T follicular helper cell (primary cell): ENCODE results near the gene TUT7.

Source experiments
- DNase-seq: peaks from one replicate; pipeline ENCODE4 v3.0.0-alpha.2; 2020; ENCODE audit warnings: low read depth

Gene TUT7

DNA sequence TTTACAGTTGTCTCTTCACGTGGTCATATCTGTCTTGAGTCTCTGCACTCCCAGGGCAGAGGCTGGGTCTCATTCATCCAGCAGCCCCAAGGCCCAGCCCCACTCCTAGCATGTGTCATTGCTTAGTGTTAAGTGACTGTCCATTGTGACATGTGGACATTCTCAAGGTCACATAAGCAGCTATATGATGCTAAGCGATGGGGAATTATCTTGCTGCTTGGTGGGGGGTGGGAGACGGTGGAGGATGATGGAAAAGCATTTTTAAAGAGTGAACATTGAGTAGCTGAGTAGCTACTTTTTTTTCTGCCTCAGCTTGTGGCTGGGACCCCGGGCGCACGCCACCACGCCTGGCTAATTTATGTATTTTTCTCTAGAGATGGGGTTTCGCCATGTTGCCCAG, 94.7 kb downstream of the TUT7 start, which contains the start of gene C9orf153:
Gene C9orf153 (minus strand): TSS at position 101 of the 400 bp plus-strand sequence. CDS start 30,054 bp downstream, outside the sequence.
- DNase-seq, result no peak

GRCh38 chr9:86257391-86257790, 96.8 kb downstream of the TUT7 start:
- DNase-seq, result no peak

- no peak for DNase-seq
These were observed 97.6 kb downstream of the TUT7 start for GRCh38 chr9:86256653-86257052.

GRCh38 chr9:86253577-86253976, 100.6 kb downstream of the TUT7 start:
- DNase-seq, result no peak

- DNase-seq, result no peak
These were observed 101.3 kb downstream of the TUT7 start for GRCh38 chr9:86252870-86253269.

- no peak for DNase-seq
These were observed 104.1 kb downstream of the TUT7 start for GRCh38 chr9:86250123-86250522.

DNA sequence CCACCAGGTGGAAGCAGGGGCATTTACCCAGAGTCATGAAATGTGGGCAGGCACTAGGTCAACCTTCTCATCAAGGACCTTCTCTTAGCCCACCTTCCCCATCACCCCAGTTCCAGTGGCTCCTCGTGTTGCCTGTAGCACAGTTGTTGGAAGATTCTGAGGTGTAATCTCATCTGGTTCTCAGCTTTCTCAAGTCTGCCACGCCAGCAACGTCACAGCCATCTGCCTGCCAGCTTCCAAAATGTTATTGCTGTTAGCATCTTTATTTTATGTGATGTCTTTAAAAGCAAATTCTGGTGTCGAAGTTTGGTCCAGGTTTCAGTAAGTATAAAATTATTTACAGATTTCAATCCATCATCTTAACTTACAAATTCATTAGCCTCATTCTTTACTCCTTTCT, 105.5 kb downstream of the TUT7 start:
- no peak for DNase-seq

DNA sequence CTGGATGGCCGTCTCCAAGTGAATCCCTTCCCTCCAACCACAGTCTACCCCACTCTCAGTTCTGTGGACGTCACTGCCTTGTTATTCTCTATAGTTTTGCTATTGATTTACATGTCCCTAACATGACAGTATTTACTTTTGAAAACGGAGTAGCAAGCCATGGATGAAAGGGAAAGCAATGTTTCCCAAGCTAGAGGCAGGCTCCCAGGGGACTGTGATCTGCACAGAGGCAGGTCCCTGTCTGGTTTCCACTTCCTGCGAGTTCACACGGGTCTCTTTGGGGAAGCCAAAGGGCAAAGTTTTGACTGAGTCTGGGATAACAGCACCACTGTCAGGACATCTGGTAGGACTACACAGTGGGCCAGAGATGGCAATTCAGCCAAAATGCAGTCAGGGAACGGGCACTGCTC, 107.5 kb downstream of the TUT7 start:
- no peak for DNase-seq

DNA sequence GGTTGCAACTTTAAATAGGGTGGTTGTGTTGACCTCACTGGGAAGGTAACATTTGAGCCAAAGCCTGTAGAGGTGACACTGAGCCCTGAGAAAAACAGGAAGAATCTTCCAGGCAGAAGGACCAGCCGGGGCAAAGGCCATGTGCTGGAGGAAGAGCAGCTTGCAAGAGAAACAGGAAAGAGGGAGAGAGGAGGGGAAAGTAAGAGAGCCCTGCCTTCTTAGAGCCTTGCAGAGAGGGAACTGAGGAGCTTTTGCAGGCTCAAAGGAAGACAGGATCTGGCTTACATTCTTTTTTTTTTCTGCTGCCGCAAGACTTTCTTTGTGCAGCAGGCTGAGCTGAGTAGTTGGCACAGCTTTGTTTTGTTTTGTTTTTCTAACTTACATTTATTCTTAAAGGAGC, 112.1 kb downstream of the TUT7 start:
- DNase-seq, result no peak

DNA sequence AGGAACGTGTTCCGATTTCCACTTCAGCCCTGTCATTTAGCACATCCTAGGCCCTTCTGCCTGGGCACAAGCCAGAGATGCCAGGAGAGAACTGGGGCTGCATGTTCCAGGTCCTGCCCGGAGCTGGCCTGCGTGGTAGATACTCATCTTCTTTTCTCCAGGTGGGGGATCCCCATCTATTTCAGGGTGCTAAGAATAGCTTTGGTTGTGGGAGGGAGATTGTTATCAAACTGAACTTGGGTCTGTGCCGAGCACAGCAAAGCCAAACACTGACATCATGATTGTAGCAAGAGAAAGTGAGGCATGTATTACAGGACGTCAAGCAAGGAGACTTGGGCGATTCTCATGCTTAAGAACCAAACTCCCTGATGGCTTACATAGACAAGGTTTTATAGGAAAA, 113.0 kb downstream of the TUT7 start:
- DNase-seq, result no peak

GRCh38 chr9:86238861-86239770, 115.1 kb downstream of the TUT7 start:
- no peak for DNase-seq
